ENCODE measurements around the gene KIZ.

DNA sequence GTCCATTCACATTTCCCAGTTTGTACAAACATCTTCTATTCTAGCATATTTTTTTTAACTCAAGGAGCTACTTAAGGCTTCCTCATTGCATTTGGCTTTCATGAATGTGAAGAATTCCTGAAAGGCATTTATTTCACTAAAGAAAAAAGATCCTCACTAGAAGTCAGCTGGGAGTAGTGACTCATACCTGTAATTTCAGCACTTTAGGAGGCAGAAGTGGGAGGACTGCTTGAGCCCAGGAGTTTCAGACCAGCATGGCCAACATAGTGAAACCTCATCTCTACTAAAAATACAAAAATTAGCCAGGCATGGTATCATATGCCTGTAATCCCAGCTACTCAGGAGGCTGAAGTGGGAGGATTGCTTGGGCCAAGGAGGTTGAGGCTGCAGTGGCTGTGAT, 146.4 kb downstream of the KIZ start:
- no peak for TF ChIP-seq CTCF (IDR thresholded peaks at IDR 0.05; ENCODE audit: low read depth, low read length)
- TF ChIP-seq, protein P1, sequence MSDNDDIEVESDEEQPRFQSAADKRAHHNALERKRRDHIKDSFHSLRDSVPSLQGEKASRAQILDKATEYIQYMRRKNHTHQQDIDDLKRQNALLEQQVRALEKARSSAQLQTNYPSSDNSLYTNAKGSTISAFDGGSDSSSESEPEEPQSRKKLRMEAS (IDR thresholded peaks at IDR 0.05; ENCODE audit: low read depth, low read length): no peak
- no peak for TF ChIP-seq POLR2A (IDR thresholded peaks at IDR 0.05; ENCODE audit: extremely low read depth, insufficient read length)

All from NB4 (cell line).